Effector CD8-positive, alpha-beta T cell (primary cell): Measurements from ENCODE around the gene CD36.

ENCODE experiments used
- DNase-seq: peaks from one replicate; lab custom pipeline; 2025; lab: John Stamatoyannopoulos, UW

The CD36 gene

DNA sequence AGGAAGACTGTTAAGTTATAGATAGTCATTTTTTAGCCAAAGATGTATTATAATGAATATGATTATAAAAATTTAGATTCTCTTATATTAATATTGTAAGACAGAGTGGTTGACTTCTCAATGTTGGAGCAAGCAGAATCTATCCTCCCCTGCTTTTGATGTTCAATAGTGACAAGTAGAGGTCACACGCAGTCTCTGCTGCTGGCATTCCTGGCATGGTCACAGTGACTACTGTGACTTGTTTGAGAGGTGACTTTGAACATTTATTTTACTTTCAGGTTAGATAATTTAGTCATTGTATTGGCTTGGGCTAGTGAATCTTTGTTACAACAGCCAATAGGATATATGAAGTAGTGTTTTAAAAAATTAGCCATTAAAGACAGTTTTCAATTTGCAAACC lies 13.7 kb upstream of the CD36 start:
- no peak for DNase-seq

DNA sequence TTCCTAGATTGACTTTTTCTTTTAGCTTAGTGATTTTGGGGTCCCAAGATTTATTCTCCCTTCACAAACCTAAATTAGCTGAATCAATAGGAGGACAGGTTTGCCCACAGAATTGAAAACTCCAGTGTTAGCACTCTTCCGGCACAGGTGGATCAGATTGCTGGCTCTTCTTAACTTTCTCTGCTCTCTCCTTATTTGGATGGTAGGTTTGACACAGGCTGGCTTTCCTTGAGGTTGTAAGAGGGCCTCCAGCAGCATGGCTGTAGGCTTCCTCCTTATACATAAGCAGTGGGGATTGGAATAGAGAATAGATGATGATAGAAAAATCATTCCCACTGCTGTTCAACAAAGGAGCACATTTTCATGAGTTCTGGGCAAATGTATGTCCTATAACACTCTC lies 9.4 kb upstream of the CD36 start:
- DNase-seq = no peak

DNA sequence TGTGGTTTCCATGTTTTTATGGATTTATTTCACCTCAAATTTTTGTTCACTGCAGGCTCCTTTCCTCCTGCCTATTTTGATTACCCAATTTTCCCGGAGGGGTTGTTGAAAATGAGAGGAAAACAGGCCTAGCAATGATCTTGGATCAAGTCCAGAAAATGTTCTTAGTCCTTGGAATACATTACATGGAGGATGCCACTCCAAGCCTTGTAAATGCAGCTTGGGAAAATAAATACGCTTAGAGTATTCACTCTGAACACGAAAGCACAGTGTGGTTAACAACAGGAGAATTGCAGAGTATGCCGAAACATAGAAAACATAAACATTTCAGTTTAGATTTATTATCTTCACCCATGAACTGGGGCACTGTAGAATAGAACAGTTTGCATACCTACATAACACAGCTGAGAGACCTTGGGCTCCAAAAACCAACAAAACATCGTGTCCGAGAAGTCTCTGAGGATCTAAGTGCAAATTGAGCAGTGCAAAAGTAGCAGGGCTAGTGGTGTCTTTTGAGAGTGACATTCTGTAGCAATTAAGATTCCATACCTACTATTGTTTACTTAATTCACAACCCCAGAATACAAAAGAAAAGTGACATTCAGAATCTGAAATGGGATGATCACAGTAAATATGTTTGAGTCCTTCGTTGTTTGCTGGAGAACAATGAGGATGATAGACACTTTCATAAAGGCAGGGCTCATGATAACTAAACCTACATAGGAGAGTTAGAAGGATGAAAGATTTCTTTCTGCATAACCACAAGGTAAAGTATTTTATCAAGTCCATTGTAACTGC lies 7.6 kb upstream of the CD36 start:
- DNase-seq = no peak

GRCh38 chr7:80631421-80631820 lies 7.0 kb upstream of the CD36 start:
- no peak for DNase-seq

- no peak for DNase-seq
Observed at GRCh38 chr7:80632139-80632538, 6.3 kb upstream of the CD36 start.

DNA sequence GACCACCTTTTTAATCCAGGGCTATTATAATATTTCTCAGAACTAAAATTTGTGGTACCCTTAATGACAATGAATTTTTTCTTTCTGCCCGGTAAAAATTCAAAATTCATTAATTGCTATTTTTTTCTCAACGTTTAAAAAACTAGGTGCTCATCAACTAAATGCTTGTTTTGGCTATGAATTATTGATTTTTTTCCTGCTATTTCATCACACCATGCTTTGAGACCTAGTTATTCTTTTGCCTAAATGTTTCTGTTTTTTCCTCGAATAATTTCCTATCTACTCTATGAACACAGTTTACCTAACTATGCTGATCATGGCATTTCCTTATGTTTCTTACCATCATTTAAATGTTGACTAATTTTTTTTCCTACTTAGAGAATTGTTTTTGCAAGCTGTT lies 5.6 kb upstream of the CD36 start:
- no peak for DNase-seq

DNA sequence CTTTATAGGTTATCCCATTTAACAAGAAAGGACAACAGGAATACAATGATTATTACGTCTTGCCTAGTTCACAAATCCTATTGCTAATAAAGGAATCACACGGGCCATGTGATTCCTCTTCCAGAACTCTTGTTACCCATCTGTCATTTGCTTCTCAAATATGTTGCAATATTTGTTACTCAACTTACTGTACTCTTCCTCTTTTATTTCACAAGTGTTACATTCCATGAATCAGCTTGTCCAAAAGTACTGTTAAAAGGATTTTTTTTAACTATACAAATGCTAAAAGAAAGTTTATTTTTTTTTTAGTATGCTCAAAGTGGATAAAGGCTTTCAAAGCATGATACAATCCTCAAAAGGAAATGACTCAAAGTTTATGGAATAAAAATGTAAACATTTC lies 3.9 kb upstream of the CD36 start:
- no peak for DNase-seq

DNA sequence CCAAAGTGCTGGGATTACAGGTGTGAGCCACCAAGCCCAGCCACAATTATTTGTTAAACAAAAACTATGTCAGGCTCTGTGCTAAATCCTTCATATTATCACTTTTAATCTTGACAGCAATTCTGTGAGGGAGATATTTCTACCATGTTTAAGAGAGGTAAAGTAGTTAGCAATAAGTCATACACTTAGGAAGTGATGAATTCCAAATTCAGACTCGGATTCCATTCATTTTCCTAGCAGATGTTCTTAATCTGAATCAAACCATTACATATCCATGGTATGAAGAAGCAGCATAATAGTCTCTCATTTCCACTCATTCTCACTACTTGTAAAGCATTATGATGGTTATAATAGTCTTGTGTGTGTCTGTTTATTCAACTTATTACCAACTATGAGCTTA lies 2.9 kb upstream of the CD36 start:
- no peak for DNase-seq

DNA sequence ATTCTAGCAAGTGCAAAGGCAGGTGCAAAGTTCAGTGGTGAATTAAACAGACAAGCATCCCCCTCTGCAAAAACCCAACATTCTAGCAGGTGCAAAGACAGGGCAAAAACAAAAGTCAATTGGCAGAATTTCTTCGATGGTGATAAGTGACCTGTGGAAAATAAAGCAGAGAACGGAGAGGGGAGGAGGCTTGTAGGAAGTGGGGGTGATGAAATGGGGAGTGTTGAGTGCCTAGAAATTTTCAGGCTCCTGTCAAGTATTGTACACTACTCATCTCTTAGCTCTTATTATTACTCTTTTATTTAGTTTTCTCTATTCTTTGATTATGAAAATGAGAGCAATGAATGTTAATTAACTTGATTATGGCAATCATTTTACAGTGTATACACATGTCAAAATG lies 2.4 kb upstream of the CD36 start:
- no peak for DNase-seq

DNA sequence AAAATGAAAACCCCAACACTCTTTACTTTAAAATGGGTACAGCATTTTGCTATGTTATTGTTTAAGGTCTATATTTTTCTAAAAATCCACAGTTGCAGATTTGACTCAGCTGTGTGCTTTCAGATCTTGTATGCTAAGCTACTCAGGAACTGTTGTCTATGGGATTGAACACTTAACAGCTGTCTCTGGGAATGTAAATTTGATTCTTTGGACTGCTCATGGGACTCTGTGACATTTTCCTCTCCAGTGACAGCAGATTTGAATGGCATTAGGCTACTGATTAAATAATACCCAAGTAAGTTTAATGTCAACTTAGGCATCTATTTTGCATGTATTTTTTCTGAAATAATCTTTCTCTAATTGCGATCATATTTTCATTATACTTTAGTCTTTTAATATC lies 1.7 kb upstream of the CD36 start:
- no peak for DNase-seq

DNA sequence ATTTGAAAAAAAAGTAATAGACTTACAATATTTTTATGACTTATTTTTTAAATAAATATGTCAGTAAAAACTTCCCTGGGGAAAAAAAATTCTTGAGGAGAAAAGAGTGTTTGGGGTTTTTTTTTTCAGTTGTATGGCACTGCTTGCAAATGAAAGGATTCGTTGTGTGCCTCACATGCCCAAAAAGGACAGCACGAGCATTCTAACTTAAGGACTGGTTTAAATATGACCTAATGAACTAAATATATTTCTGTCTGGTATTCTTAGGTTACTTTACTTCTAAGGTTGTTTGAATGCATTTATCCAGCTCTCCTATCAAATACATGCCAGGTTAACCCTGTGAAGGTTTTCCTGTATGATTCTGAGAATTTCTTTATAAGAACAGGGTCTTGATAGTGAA lies 988 bp upstream of the CD36 start:
- DNase-seq = no peak

GRCh38 chr7:80639011-80639410 lies 569 bp downstream of the CD36 start:
- no peak for DNase-seq

DNA sequence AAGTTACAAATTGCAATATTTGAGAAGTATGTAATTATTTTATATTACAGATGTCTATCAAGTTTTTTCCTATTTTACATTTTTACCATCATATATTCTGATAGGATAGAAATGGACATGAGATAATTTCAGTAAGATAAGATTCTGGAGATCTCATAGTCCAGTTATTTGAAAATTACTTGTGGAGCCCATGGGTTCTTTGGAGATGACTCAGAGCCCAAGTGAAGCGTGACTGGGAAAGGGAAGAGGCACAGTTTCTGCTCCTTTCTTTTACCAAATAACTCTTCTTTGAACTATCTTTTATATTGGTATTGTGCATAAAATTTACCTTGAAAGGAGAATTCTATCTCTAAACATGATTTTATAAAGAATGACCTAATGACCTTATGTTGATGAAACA lies 2.4 kb downstream of the CD36 start:
- DNase-seq = no peak

- DNase-seq = no peak
Observed at GRCh38 chr7:80641548-80641947, 3.1 kb downstream of the CD36 start.

- DNase-seq = no peak
Observed at GRCh38 chr7:80642871-80643270, 4.4 kb downstream of the CD36 start.

GRCh38 chr7:80643336-80643915 lies 5.0 kb downstream of the CD36 start:
- no peak for DNase-seq

DNA sequence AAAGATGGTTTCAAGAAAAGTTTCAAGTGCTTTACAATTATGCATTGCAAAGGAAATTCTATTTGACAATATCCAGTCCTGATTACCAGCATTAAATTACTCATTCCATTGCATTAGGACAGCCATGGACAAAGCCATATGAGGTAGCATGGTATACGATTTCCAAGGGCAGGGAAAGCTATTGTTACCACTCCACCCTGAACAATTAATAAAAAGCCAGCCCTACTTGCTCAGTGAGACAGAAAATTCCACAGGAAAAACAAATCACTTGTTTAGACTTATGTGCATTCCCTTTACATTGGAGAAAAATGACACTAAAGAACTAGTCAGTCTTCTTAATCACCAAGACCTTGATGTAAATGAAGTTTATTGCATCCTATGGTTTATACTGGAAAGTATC lies 5.6 kb downstream of the CD36 start:
- no peak for DNase-seq

- no peak for DNase-seq
Observed at GRCh38 chr7:80646083-80646865, 7.8 kb downstream of the CD36 start.

DNA sequence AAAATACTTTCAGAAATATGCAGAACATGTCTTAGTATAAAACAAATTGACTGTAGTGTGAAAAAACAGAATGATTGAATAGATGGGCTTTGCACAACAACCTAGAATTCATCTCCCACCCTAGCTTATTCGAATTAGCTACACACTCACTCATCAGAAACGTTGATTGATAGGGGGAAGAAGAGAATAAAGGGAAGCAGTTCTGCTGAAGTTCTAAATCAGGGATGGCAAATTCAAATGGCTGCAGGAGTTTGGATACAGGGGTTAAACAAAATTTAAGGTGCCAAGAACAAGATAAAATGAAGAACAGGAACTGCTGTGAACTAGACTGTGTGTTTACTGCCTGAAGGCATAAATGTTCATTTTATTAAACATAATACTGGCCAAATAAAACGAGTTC lies 9.0 kb downstream of the CD36 start:
- DNase-seq = no peak

DNA sequence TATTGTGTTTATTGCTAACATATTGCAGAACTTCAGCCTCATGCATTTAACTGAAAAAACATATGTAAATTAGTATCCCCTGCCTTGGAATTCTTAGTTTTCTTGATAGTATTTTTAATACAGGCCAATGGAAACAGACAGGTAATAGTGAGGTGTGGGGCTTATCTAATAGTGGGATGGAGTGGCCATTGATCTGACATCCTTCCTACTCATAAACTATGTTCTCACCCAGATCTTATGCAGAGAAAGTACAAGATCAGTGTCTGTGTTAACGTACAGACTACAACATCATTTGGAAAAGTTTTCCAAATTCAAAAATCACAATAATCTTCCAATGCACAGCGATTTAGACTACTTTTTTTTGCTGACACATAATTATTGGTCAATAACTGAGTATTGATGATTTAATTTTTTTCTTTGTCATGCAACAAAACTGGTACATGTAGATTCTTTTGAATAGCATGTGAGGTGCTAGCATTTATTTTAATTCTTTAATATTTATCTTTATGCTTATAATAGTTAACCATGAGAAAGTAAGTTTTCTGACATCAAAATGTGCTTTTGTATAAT lies 9.7 kb downstream of the CD36 start:
- no peak for DNase-seq

DNA sequence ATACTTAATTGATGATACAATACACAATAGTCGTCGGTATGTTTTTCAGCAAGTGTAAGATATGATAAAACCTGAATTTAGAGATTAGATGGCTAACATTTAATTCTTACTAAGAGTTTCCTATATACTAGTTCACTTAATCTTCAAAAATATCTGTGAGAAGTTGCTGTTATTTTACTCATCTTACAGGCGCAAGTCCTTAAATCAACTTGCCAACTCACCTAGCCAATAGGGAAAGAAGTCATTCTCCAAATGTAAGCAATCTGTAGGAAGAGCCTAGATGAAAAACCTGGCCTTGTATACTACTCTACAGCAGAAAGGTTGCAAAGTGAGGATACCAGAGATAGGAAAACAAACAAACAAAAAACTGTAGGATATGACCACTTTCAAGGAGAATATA lies 10.6 kb downstream of the CD36 start:
- no peak for DNase-seq

GRCh38 chr7:80650030-80650429 lies 11.6 kb downstream of the CD36 start:
- DNase-seq = no peak

GRCh38 chr7:80651471-80651870 lies 13.0 kb downstream of the CD36 start:
- DNase-seq = no peak
